SU-DHL-6 (cell line): ENCODE results near the gene ANG.

ENCODE experiments used
- H2AFZ ChIP-seq: fragments of 200-600 bp; sonication (generic); 2 replicates; pipeline ENCODE4 v1.6.1; 2014; ENCODE audit warnings: low read depth, mild to moderate bottlenecking, moderate library complexity, mixed read lengths, antibody characterized with exemption, low read length; ENCODE audit not compliant: severe bottlenecking
- H3F3A ChIP-seq: fragments of 200-600 bp; shearing (Covaris generic); 2 replicates; pipeline ENCODE4 v1.6.0; 2016; ENCODE audit warnings: antibody characterized with exemption, mild to moderate bottlenecking; ENCODE audit not compliant: insufficient read depth
- H3K27ac ChIP-seq: fragments of 200-600 bp; sonication (generic); 2 replicates; pipeline ENCODE4 v1.5.1; 2016; ENCODE audit warnings: low read depth, mild to moderate bottlenecking, low read length, moderate library complexity, mixed read lengths
- H3K27me3 ChIP-seq: fragments of 200-600 bp; sonication (generic), shearing (Covaris generic); 2 replicates; pipeline ENCODE4 v1.6.0; 2014; ENCODE audit warnings: mild to moderate bottlenecking, low read length
- H3K36me3 ChIP-seq: fragments of 200-600 bp; sonication (generic); 2 replicates; pipeline ENCODE4 v1.6.1; 2014; ENCODE audit warnings: mild to moderate bottlenecking, low read length, mixed read lengths
- H3K4me2 ChIP-seq: fragments of 300-600, 200-600 bp; shearing (Covaris generic), sonication (generic); 2 replicates; pipeline ENCODE4 v1.6.0; 2014; ENCODE audit warnings: low read length, low read depth, mild to moderate bottlenecking; ENCODE audit not compliant: poor library complexity, severe bottlenecking
- H3K4me3 ChIP-seq: fragments of 200-600 bp; sonication (generic); 2 replicates; pipeline ENCODE4 v1.5.1; 2014; ENCODE audit warnings: antibody characterized with exemption, low read length, mild to moderate bottlenecking, mixed read lengths; ENCODE audit not compliant: insufficient read depth, poor library complexity, severe bottlenecking
- H3K79me2 ChIP-seq: fragments of 200-600 bp; sonication (generic); 2 replicates; pipeline ENCODE4 v1.6.1; 2014; ENCODE audit warnings: mild to moderate bottlenecking, low read length, moderate library complexity; ENCODE audit not compliant: insufficient read depth
- H3K9ac ChIP-seq: fragments of 200-600 bp; sonication (generic); 2 replicates; pipeline ENCODE4 v1.7.0; 2014; ENCODE audit warnings: mild to moderate bottlenecking, low read length
- H3K9me2 ChIP-seq: fragments of 200-600 bp; sonication (generic); replicated peaks from 2 replicates; pipeline ENCODE4 v1.6.1; 2014; ENCODE audit warnings: low read length; ENCODE audit not compliant: insufficient read depth
- H3K9me3 ChIP-seq: fragments of 200-600 bp; sonication (generic); 2 replicates; pipeline ENCODE4 v1.6.1; 2014; ENCODE audit warnings: low read length, mixed read lengths; ENCODE audit not compliant: insufficient read depth
- H4K20me1 ChIP-seq: fragments of 200-600 bp; sonication (generic); 2 replicates; pipeline ENCODE4 v1.6.1; 2014; ENCODE audit warnings: low read depth, mild to moderate bottlenecking, antibody characterized with exemption, low read length, moderate library complexity, mixed read lengths
- EZH2phosphoT487 ChIP-seq: fragments of 200-600 bp; sonication (generic), shearing (Covaris generic); conservative IDR thresholded peaks from 2 replicates; pipeline ENCODE4 v1.6.1; 2018; ENCODE audit warnings: mild to moderate bottlenecking, antibody characterized with exemption, low read length, moderate library complexity, mixed read lengths
- TF ChIP-seq, protein P1 (sequence below): fragments of 200-600 bp; sonication (generic); IDR thresholded peaks from one replicate; pipeline ENCODE4 v1.5.1; 2017; ENCODE audit warnings: antibody characterized with exemption, mild to moderate bottlenecking, low read length, moderate library complexity; ENCODE audit not compliant: insufficient read depth, poor library complexity, severe bottlenecking

The ANG gene

GRCh38 chr14:20655851-20656250, 32.7 kb upstream of the ANG start:
- Histone ChIP-seq H4K20me1 (no peaks in the 10 kb centered on the region), H3K4me3 (no peak overlapping the region), H3K9ac (no peak overlapping the region), H3K4me2 (no peak overlapping the region), H3K27me3 (no peaks in the 10 kb centered on the region), H3K9me2 (no peaks in the 10 kb centered on the region), H3K79me2 (no peaks in the 10 kb centered on the region), H2AFZ (no peak overlapping the region), H3K36me3 (no peaks in the 10 kb centered on the region), H3F3A (no peaks in the 10 kb centered on the region), H3K27ac (no peak overlapping the region), H3K9me3 (no peaks in the 10 kb centered on the region)
- TF ChIP-seq, protein P1, sequence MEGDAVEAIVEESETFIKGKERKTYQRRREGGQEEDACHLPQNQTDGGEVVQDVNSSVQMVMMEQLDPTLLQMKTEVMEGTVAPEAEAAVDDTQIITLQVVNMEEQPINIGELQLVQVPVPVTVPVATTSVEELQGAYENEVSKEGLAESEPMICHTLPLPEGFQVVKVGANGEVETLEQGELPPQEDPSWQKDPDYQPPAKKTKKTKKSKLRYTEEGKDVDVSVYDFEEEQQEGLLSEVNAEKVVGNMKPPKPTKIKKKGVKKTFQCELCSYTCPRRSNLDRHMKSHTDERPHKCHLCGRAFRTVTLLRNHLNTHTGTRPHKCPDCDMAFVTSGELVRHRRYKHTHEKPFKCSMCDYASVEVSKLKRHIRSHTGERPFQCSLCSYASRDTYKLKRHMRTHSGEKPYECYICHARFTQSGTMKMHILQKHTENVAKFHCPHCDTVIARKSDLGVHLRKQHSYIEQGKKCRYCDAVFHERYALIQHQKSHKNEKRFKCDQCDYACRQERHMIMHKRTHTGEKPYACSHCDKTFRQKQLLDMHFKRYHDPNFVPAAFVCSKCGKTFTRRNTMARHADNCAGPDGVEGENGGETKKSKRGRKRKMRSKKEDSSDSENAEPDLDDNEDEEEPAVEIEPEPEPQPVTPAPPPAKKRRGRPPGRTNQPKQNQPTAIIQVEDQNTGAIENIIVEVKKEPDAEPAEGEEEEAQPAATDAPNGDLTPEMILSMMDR = no peak
- TF ChIP-seq EZH2phosphoT487 = no peak

DNA sequence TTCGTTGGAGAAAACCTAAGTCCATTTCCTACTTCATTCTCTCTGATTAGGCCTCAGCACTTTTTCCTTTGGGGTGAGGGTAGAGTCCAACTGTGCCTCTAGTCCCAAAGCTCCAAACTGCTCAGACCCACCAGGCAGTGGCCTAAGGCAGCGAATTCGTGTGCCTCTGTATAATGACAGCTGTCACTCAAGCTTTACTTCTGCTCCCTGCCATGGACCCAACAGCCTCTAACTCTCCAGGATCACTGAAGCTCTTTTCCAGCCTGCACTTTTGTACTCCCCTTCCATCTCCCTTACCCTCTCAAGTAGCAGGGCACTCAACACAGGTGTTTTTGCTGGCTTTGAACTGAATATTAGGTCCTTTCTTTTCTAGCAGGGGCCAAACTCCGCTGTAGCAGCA, 32.3 kb upstream of the ANG start:
- Histone ChIP-seq H3K9me2 (no peaks in the 10 kb centered on the region), H3K27ac (no peak overlapping the region), H3K9me3 (no peaks in the 10 kb centered on the region), H3K4me2 (no peak overlapping the region), H3K79me2 (no peaks in the 10 kb centered on the region), H3K9ac (no peak overlapping the region), H3F3A (no peaks in the 10 kb centered on the region), H4K20me1 (no peaks in the 10 kb centered on the region), H3K36me3 (no peaks in the 10 kb centered on the region), H2AFZ (no peak overlapping the region), H3K4me3 (no peak overlapping the region), H3K27me3 (no peaks in the 10 kb centered on the region)
- TF ChIP-seq, protein P1 = no peak
- no peak for TF ChIP-seq EZH2phosphoT487

- Histone ChIP-seq H3K4me2 (no peak overlapping the region), H3K36me3 (no peaks in the 10 kb centered on the region), H3K27ac (no peak overlapping the region), H2AFZ (no peak overlapping the region), H3K9me2 (no peaks in the 10 kb centered on the region), H3K9ac (no peak overlapping the region), H3K27me3 (no peaks in the 10 kb centered on the region), H3K79me2 (no peaks in the 10 kb centered on the region), H3K4me3 (no peak overlapping the region), H3K9me3 (no peaks in the 10 kb centered on the region), H3F3A (no peaks in the 10 kb centered on the region), H4K20me1 (no peaks in the 10 kb centered on the region)
- TF ChIP-seq EZH2phosphoT487 = no peak
- TF ChIP-seq, protein P1 = peak; percentile 15
These were observed 31.1 kb upstream of the ANG start for GRCh38 chr14:20657216-20658211.
